ENCODE data around the gene NEGR1.

Gene NEGR1

DNA sequence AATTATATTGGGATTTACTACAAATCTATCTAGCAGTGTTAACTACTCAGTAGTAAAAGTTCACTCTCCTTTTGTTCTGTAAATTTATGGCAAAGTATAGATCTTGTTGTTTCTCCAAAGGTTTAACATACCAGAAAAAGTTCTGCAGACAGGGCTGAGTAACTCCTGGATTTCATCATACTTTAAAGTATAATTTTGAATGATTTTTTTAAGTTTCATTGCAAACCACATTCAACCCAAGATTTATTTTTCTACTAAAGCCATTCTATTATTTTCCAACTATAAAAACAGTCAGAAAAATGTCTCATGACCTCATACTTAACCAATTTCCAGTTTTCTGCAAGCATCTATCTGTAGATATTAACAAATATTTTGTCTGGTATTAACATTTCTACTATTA is 615.7 kb downstream of the NEGR1 start:
- no peak for FAIRE-seq

DNA sequence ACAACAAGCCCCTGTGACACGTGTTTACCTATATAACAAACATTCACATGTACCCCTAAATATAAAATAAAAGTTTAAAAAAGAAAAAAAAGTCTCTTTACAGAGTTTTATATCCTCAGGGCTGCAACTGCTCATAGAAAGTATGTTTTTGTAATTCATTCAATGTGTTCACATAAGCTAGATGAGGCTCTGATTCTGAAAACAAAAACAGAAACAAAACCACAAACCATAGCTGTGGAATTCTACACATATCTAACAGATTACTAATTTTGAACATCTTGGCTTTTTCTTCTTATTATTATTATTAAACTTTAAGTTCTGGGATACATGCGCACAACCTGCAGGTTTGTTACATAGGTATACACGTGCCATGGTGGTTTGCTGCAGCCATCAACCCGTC is 621.9 kb downstream of the NEGR1 start:
- FAIRE-seq = no peak

GRCh38 chr1:71657891-71658679 is 624.3 kb downstream of the NEGR1 start:
- no peak for FAIRE-seq

- FAIRE-seq = no peak
Observed at GRCh38 chr1:71656902-71657301, 625.4 kb downstream of the NEGR1 start.

- FAIRE-seq = no peak
Observed at GRCh38 chr1:71655604-71656003, 626.7 kb downstream of the NEGR1 start.

- FAIRE-seq = no peak
Observed at GRCh38 chr1:71653952-71654351, 628.4 kb downstream of the NEGR1 start.

- no peak for FAIRE-seq
Observed at GRCh38 chr1:71651214-71651613, 631.1 kb downstream of the NEGR1 start.

DNA sequence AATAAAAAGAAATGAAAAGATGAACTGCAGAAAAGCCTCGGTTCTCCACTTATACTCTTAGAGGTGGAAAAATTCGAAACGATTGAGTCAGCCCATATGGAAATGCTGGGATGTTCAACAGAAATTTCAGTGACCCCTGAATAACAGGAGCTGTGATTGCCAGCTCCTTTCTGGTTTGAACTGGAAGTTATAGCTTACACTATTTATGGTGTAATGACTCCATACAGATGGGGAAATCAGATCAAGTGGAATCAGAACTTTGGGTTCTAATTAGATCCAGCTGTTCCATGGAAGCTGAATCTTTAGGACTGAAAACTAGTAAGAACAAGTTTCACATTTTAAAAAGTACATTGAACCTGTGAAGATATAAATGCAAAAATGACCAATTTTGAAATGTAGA is 632.2 kb downstream of the NEGR1 start:
- no peak for FAIRE-seq

GRCh38 chr1:71649608-71650007 is 632.7 kb downstream of the NEGR1 start:
- FAIRE-seq = no peak

- no peak for FAIRE-seq
Observed at GRCh38 chr1:71647513-71648300, 634.6 kb downstream of the NEGR1 start.

GRCh38 chr1:71645015-71645414 is 637.3 kb downstream of the NEGR1 start:
- FAIRE-seq = no peak

DNA sequence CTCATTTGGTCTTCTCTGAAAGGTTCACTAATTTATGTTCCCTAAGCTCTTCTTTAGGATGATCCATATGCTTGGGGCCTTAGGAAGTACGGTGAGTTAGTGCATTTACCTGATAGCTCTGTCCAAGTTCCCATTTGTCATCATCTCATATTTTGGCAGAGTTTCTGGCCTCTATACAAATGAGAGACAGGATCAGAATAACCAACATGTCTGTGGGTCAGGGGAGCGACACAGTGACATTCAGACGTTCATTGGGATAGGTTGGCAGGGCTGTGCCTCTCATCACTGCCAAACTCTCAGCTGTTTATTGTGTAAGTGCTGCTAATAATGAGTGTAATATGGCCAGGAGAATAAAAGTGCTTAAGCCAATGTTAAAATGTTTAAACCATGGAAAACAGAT is 640.4 kb downstream of the NEGR1 start:
- no peak for FAIRE-seq

- no peak for FAIRE-seq
Observed at GRCh38 chr1:71640998-71641397, 641.3 kb downstream of the NEGR1 start.

DNA sequence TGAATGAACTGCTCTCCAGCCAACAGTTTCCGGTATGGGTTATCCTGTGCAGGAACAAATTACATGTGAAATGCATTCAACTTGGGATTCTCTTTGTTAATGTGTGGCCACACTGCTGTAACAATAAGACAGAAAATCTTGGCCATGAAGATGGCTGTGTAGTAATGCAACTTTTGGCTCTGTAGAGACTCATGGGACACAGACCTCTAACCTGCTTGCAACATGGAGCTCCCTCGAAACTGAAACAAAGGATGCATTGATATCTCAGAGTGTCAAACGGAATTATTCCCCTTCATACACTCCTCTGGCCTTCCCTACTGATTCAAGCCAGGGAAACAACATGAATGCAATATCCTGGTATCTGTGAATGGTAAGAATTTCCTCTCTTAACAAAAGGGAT is 642.2 kb downstream of the NEGR1 start:
- FAIRE-seq = no peak

- FAIRE-seq = no peak
Observed at GRCh38 chr1:71638081-71638766, 644.1 kb downstream of the NEGR1 start.

- no peak for FAIRE-seq
Observed at GRCh38 chr1:71635568-71635967, 646.8 kb downstream of the NEGR1 start.

- FAIRE-seq = no peak
Observed at GRCh38 chr1:71634159-71634558, 648.2 kb downstream of the NEGR1 start.

GRCh38 chr1:71630073-71630472 is 652.3 kb downstream of the NEGR1 start:
- FAIRE-seq = no peak

- no peak for FAIRE-seq
Observed at GRCh38 chr1:71625004-71625403, 657.3 kb downstream of the NEGR1 start.

GRCh38 chr1:71623888-71624287 is 658.5 kb downstream of the NEGR1 start:
- no peak for FAIRE-seq

DNA sequence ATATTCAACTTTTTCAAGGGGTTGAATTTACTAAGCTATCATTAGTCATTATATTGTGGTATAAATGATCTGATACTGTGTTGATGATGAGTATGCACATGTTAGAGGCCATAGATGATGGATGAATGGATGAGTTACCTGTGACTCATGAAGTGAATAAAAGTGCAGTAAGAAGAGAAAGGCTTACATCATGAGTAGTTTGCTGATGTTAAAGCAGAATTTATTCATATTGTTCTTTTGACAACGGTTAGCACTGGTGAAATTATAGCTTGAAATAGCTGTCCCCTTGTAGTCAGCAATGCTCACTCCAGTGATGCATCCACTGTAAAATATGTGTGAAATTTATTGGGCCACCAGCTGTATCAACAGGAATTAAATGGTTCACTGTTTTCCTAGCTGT is 660.6 kb downstream of the NEGR1 start:
- FAIRE-seq = no peak

- no peak for FAIRE-seq
Observed at GRCh38 chr1:71618766-71619530, 663.4 kb downstream of the NEGR1 start.

GRCh38 chr1:71618191-71618590 is 664.1 kb downstream of the NEGR1 start:
- FAIRE-seq = no peak
